Sigmoid colon (tissue), 7 donors: Measurements from ENCODE around the gene NBEAL1. TPM values are rescaled to one million over a fixed set of nuclear protein-coding genes. Genes with fewer than 3 reads are reported as not detected.
"Not testable (repeated sequence)": the region's sequence is repeated elsewhere in the genome, so short reads cannot be mapped to it uniquely, and the experiment has no call there.

Experiments
- DNase-seq: peaks from one replicate; pipeline ENCODE4 v3.0.0-alpha.2; 2019
- H3K27ac ChIP-seq, 4 donors: fragments of 200-600 bp; sonication (generic); one replicate each; pipeline ENCODE4 v1.5.1; 2016 to 2019; ENCODE audit warnings: mild to moderate bottlenecking in 1 of 4
- H3K27me3 ChIP-seq, 3 donors: fragments of 200-600 bp; sonication (generic); one replicate each; pipeline ENCODE4 v1.5.1; 2019; ENCODE audit warnings: mild to moderate bottlenecking in 1 of 3
- H3K36me3 ChIP-seq, 4 donors: fragments of 200-600 bp; sonication (generic); one replicate each; pipeline ENCODE4 v1.5.1; 2016 to 2019
- H3K4me1 ChIP-seq, 4 donors: fragments of 200-600 bp; sonication (generic); one replicate each; pipeline ENCODE4 v1.5.1; 2017 to 2019
- H3K4me3 ChIP-seq, 4 donors: fragments of 200-600 bp; sonication (generic); one replicate each; pipeline ENCODE4 v1.5.1; 2017 to 2019; ENCODE audit warnings: mild to moderate bottlenecking in 2 of 4, moderate library complexity in 1 of 4
- H3K9me3 ChIP-seq, 4 donors: fragments of 200-600 bp in 3 of 4; sonication (generic) in 3 of 4; one replicate each; pipeline versions ENCODE4 v1.5.1 to v1.6.1; 2013 to 2019
- CTCF ChIP-seq, 4 experiments: fragments of 450-650 bp in 3 of 4; fragments of 200-600 bp in 1 of 4; IDR thresholded peaks; one replicate each; pipeline ENCODE4 v1.5.1; 2016 to 2019; ENCODE audit warnings: antibody characterized with exemption in 4 of 4, mild to moderate bottlenecking in 3 of 4, moderate library complexity in 2 of 4
- EP300 ChIP-seq, 4 donors: sonication (generic); formaldehyde crosslinking; IDR thresholded peaks; one replicate each; pipeline ENCODE4 v1.6.1; 2017; ENCODE audit warnings: antibody characterized with exemption in 4 of 4
- POLR2A ChIP-seq, 2 donors: fragments of 450-650 bp; IDR thresholded peaks; one replicate each; pipeline ENCODE4 v1.6.1; 2016; ENCODE audit warnings: antibody characterized with exemption in 2 of 2, mild to moderate bottlenecking in 2 of 2, moderate library complexity in 2 of 2
- POLR2AphosphoS5 ChIP-seq, 4 donors: sonication (generic); formaldehyde crosslinking; IDR thresholded peaks; one replicate each; pipeline ENCODE4 v1.6.1; 2017; ENCODE audit warnings: antibody characterized with exemption in 4 of 4
- WGBS, 2 donors: extraction: QIAGEN DNeasy Blood & Tissue Kit; methylation state at CpG; one replicate each; pipeline ENCODE4 v1.1.7; 2013; 5-methylcytosine and 5-hydroxymethylcytosine counted together
- intact Hi-C: fragments of 100-400 bp; cut with DNase I; formaldehyde crosslinking; loops from one replicate; pipeline ENCODE4 v1.15.1; 2023
- polyA plus RNA-seq, 3 donors: library from polyadenylated mRNA; stranded (reverse); fragments of 200-250 nt; gene quantifications; one replicate each; pipeline ENCODE4 v1.2.3, GENCODE V29; 2013
- total RNA-seq, 4 donors: library from RNA; depleted of rRNA; stranded (reverse); fragments of >200 nt; gene quantifications; one replicate each; pipeline ENCODE4 v1.1.0, GENCODE V29; 2016
- donor health status: healthy with polysubstance abuse.
- donor health status: Bipolar disorder and iron deficiency.
- donor health status: healthy.

Gene NBEAL1
- total and polyA plus RNA-seq, 7 donors: 8.5 to 39.1 (median 22.7) TPM

- Histone ChIP-seq H3K27ac (no peak overlapping the region), H3K27me3 (no peaks in the 10 kb centered on the region), H3K4me3 (no peak overlapping the region), H3K36me3 (peaks cover 0 to 85% (median 14%) of the 10 kb centered on the region in 4 donors), H3K4me1 (no peaks in the 10 kb centered on the region), H3K9me3 (no peaks in the 10 kb centered on the region)
- TF ChIP-seq POLR2A (IDR thresholded peaks at IDR 0.05): no peak
- no peak for TF ChIP-seq POLR2AphosphoS5 (IDR thresholded peaks at IDR 0.05)
- no peak for TF ChIP-seq CTCF (IDR thresholded peaks at IDR 0.05)
- TF ChIP-seq EP300 (IDR thresholded peaks at IDR 0.05): no peak
- WGBS, 2 donors: 83 to 89% methylated on average over 1 of the region's 1 CpG
- intact Hi-C loops: no loop called here
- DNase-seq: no peak
These were observed 171.2 kb downstream of the NBEAL1 start for GRCh38 chr2:203185864-203186263.

- DNase-seq, H3K27ac ChIP-seq, H3K4me1 ChIP-seq, H3K27me3 ChIP-seq, H3K9me3 ChIP-seq, intact Hi-C loops, H3K4me3 ChIP-seq: not testable (repeated sequence)
- peaks cover 4 to 74% (median 10%) of the 10 kb centered on the region in 4 donors for H3K36me3 ChIP-seq
- 95 to 97% methylated on average over 15 to 16 of the region's 17 CpGs for WGBS, 2 donors
These were observed 175.9 kb downstream of the NBEAL1 start for GRCh38 chr2:203190547-203190946.

GRCh38 chr2:203191026-203191425, 176.4 kb downstream of the NBEAL1 start:
- H3K27ac ChIP-seq, H3K9me3 ChIP-seq, DNase-seq, intact Hi-C loops, H3K4me3 ChIP-seq, H3K4me1 ChIP-seq, H3K27me3 ChIP-seq: not testable (repeated sequence)
- 97 to 98% methylated on average over 6 of the region's 6 CpGs for WGBS, 2 donors
- peaks cover 4 to 70% (median 10%) of the 10 kb centered on the region in 4 donors for H3K36me3 ChIP-seq

- Histone ChIP-seq H3K27ac (no peak overlapping the region), H3K4me1 (no peaks in the 10 kb centered on the region), H3K9me3 (no peaks in the 10 kb centered on the region), H3K4me3 (no peak overlapping the region), H3K27me3 (no peaks in the 10 kb centered on the region), H3K36me3 (peaks cover 4 to 62% (median 10%) of the 10 kb centered on the region in 4 donors)
- 94 to 96% methylated on average over 3 of the region's 3 CpGs for WGBS, 2 donors
- TF ChIP-seq EP300 (IDR thresholded peaks at IDR 0.05) (no peak), CTCF (IDR thresholded peaks at IDR 0.05) (no peak), POLR2AphosphoS5 (IDR thresholded peaks at IDR 0.05) (no peak), POLR2A (IDR thresholded peaks at IDR 0.05) (no peak)
- intact Hi-C loops: no loop called here
- no peak for DNase-seq
These were observed 177.3 kb downstream of the NBEAL1 start for GRCh38 chr2:203191961-203192360.

GRCh38 chr2:203195331-203196036, 180.8 kb downstream of the NBEAL1 start:
- Histone ChIP-seq H3K4me3 (no peak overlapping the region), H3K27me3 (no peaks in the 10 kb centered on the region), H3K4me1 (no peaks in the 10 kb centered on the region), H3K27ac (no peak overlapping the region), H3K9me3 (no peaks in the 10 kb centered on the region), H3K36me3 (peaks cover under 1 to 66% (median 4%) of the 10 kb centered on the region in 4 donors)
- intact Hi-C loops: no loop called here
- TF ChIP-seq CTCF (IDR thresholded peaks at IDR 0.05) (no peak), EP300 (IDR thresholded peaks at IDR 0.05) (no peak), POLR2A (IDR thresholded peaks at IDR 0.05) (no peak), POLR2AphosphoS5 (IDR thresholded peaks at IDR 0.05) (no peak)
- no peak for DNase-seq
- 92 to 93% methylated on average over 5 of the region's 5 CpGs for WGBS, 2 donors

- no peaks in the 10 kb centered on the region for H3K27me3 ChIP-seq
- no peak overlapping the region for H3K27ac ChIP-seq
- intact Hi-C loops: no loop called here
- no peaks in the 10 kb centered on the region for H3K4me1 ChIP-seq
- DNase-seq: no peak
- no peak for TF ChIP-seq CTCF (IDR thresholded peaks at IDR 0.05)
- TF ChIP-seq POLR2AphosphoS5 (IDR thresholded peaks at IDR 0.05): no peak
- TF ChIP-seq POLR2A (IDR thresholded peaks at IDR 0.05): no peak
- no peak for TF ChIP-seq EP300 (IDR thresholded peaks at IDR 0.05)
- H3K9me3 ChIP-seq: no peaks in the 10 kb centered on the region
- peaks cover 0 to 66% (median 2%) of the 10 kb centered on the region in 4 donors for H3K36me3 ChIP-seq
- no peak overlapping the region for H3K4me3 ChIP-seq
These were observed 186.2 kb downstream of the NBEAL1 start for GRCh38 chr2:203200866-203201265.
